Activated CD4-positive, alpha-beta memory T cell treated with anti-CD3 and anti-CD28 coated beads, Interleukin-2, amount 10 ng/mL, durations not matched to agents 7 days and 5 days (primary cell): Measurements from ENCODE around the gene LEMD3. TPM values are rescaled to one million over a fixed set of nuclear protein-coding genes. Genes with fewer than 3 reads are reported as not detected.

Source experiments
- CTCF ChIA-PET: fragments of 350-600 bp; sonication (Branson Sonifier 250); formaldehyde crosslinking; loops from one replicate; lab custom pipeline; 2021; ENCODE audit warnings: antibody characterized with exemption, inconsistent platforms; lab: Charles Lee
- POLR2A ChIA-PET: fragments of 350-600 bp; sonication (Branson Sonifier 250); formaldehyde crosslinking; loops from one replicate; lab custom pipeline; 2021; ENCODE audit warnings: antibody characterized with exemption; lab: Charles Lee
- DNase-seq: peaks from one replicate; pipeline ENCODE4 v3.0.0-alpha.2; 2020
- H3K27ac Mint-ChIP-seq: one replicate; pipeline ENCODE4 v1.8.0; 2021; ENCODE audit warnings: mild to moderate bottlenecking, mixed read lengths
- H3K27me3 Mint-ChIP-seq: one replicate; pipeline ENCODE4 v1.8.0; 2021; ENCODE audit warnings: mixed read lengths
- H3K36me3 Mint-ChIP-seq: one replicate; pipeline ENCODE4 v1.8.0; 2021; ENCODE audit warnings: low read depth, mixed read lengths
- H3K4me1 Mint-ChIP-seq: one replicate; pipeline ENCODE4 v1.8.0; 2021; ENCODE audit warnings: mixed read lengths
- H3K4me3 Mint-ChIP-seq: one replicate; pipeline ENCODE4 v1.8.0; 2021; ENCODE audit warnings: mild to moderate bottlenecking, mixed read lengths
- H3K9me3 Mint-ChIP-seq: one replicate; pipeline ENCODE4 v1.8.0; 2021; ENCODE audit warnings: mixed read lengths
- total RNA-seq, 2 experiments: library from RNA; stranded (reverse); gene quantifications; one replicate each; pipeline ENCODE4 v1.2.3, GENCODE V29; 2021

Gene LEMD3
- total RNA-seq, 2 experiments from 2014 or later: 32.0 to 35.4 TPM

- Mint-ChIP-seq H3K4me3 (peak overlapping the region; percentile 19), H3K36me3 (peaks cover 69% of the 10 kb centered on the region), H3K9me3 (peaks cover 29% of the 10 kb centered on the region), H3K27ac (peak overlapping the region; percentile 55), H3K27me3 (no peaks in the 10 kb centered on the region), H3K4me1 (peaks cover 60% of the 10 kb centered on the region)
- POLR2A ChIA-PET: interaction anchor here (2.1 to 4.4 kb wide), 2 partner anchors 13 to 27 kb away, joined by 11 to 32 read pairs; partner anchors contain the start of gene LEMD3
- CTCF ChIA-PET: interaction anchor here (1.3 to 1.5 kb wide), 2 partner anchors 13 to 35 kb away, joined by 5 to 6 read pairs; no protein-coding TSS in a partner anchor
- no peak for DNase-seq
Measured at GRCh38 chr12:65196762-65197567, 27.6 kb downstream of the LEMD3 start.

- peaks cover 24% of the 10 kb centered on the region for H3K9me3 Mint-ChIP-seq
- no peak overlapping the region for H3K27ac Mint-ChIP-seq
- H3K27me3 Mint-ChIP-seq: no peaks in the 10 kb centered on the region
- ChIA-PET POLR2A (no interaction called here), CTCF (no interaction called here)
- DNase-seq: no peak
- H3K4me3 Mint-ChIP-seq: no peak overlapping the region
- H3K36me3 Mint-ChIP-seq: peaks cover 73% of the 10 kb centered on the region
- H3K4me1 Mint-ChIP-seq: peaks cover 47% of the 10 kb centered on the region
Measured at GRCh38 chr12:65199604-65200003, 30.2 kb downstream of the LEMD3 start.

GRCh38 chr12:65200007-65200665, 30.8 kb downstream of the LEMD3 start:
- H3K36me3 Mint-ChIP-seq: peaks cover 74% of the 10 kb centered on the region
- H3K27ac Mint-ChIP-seq: no peak overlapping the region
- ChIA-PET POLR2A (no interaction called here), CTCF (no interaction called here)
- no peaks in the 10 kb centered on the region for H3K27me3 Mint-ChIP-seq
- H3K9me3 Mint-ChIP-seq: peaks cover 22% of the 10 kb centered on the region
- no peak for DNase-seq
- no peak overlapping the region for H3K4me3 Mint-ChIP-seq
- H3K4me1 Mint-ChIP-seq: peaks cover 45% of the 10 kb centered on the region

GRCh38 chr12:65203376-65203775, 34.0 kb downstream of the LEMD3 start:
- Mint-ChIP-seq H3K27ac (no peak overlapping the region), H3K4me3 (no peak overlapping the region), H3K9me3 (peaks cover 4% of the 10 kb centered on the region), H3K36me3 (peaks cover 62% of the 10 kb centered on the region), H3K4me1 (peaks cover 35% of the 10 kb centered on the region), H3K27me3 (no peaks in the 10 kb centered on the region)
- DNase-seq: no peak
- POLR2A ChIA-PET: no interaction called here
- CTCF ChIA-PET: no interaction called here

GRCh38 chr12:65204886-65205525, 35.6 kb downstream of the LEMD3 start:
- Mint-ChIP-seq H3K4me3 (no peak overlapping the region), H3K4me1 (peaks cover 48% of the 10 kb centered on the region), H3K36me3 (peaks cover 61% of the 10 kb centered on the region), H3K27ac (no peak overlapping the region), H3K9me3 (peaks cover 4% of the 10 kb centered on the region), H3K27me3 (no peaks in the 10 kb centered on the region)
- ChIA-PET POLR2A (no interaction called here), CTCF (no interaction called here)
- no peak for DNase-seq

GRCh38 chr12:65205886-65206285, 36.5 kb downstream of the LEMD3 start:
- H3K36me3 Mint-ChIP-seq: peaks cover 53% of the 10 kb centered on the region
- DNase-seq: no peak
- H3K4me1 Mint-ChIP-seq: peaks cover 48% of the 10 kb centered on the region
- H3K27me3 Mint-ChIP-seq: no peaks in the 10 kb centered on the region
- H3K27ac Mint-ChIP-seq: no peak overlapping the region
- H3K4me3 Mint-ChIP-seq: no peak overlapping the region
- no peaks in the 10 kb centered on the region for H3K9me3 Mint-ChIP-seq
- POLR2A ChIA-PET: no interaction called here
- CTCF ChIA-PET: no interaction called here

GRCh38 chr12:65208125-65208524, 38.7 kb downstream of the LEMD3 start:
- H3K9me3 Mint-ChIP-seq: no peaks in the 10 kb centered on the region
- H3K4me1 Mint-ChIP-seq: peaks cover 42% of the 10 kb centered on the region
- ChIA-PET CTCF (interaction anchor here (0.6 to 2.4 kb wide), 3 partner anchors 24 to 116 kb away, joined by 3 to 13 read pairs (median 5); partner anchors contain the start of gene LEMD3), POLR2A (interaction anchor here (1.2 to 3.1 kb wide), 3 partner anchors 30 to 39 kb away, joined by 3 to 21 read pairs (median 3); partner anchors contain the start of gene LEMD3)
- peaks cover 41% of the 10 kb centered on the region for H3K36me3 Mint-ChIP-seq
- no peak overlapping the region for H3K4me3 Mint-ChIP-seq
- no peaks in the 10 kb centered on the region for H3K27me3 Mint-ChIP-seq
- DNase-seq: no peak
- H3K27ac Mint-ChIP-seq: peak overlapping the region; percentile 47

- H3K4me1 Mint-ChIP-seq: peaks cover 44% of the 10 kb centered on the region
Measured at GRCh38 chr12:65208964-65209654, 39.7 kb downstream of the LEMD3 start.

GRCh38 chr12:65209655-65210043, 40.3 kb downstream of the LEMD3 start:
- DNase-seq: no peak
- H3K4me1 Mint-ChIP-seq: peaks cover 44% of the 10 kb centered on the region
- no peaks in the 10 kb centered on the region for H3K9me3 Mint-ChIP-seq
- H3K27ac Mint-ChIP-seq: peak overlapping the region; percentile 87
- H3K27me3 Mint-ChIP-seq: no peaks in the 10 kb centered on the region
- ChIA-PET CTCF (interaction anchor here (1.1 to 2.4 kb wide), 4 partner anchors 13 to 319 kb away, joined by 3 to 13 read pairs (median 5); partner anchors contain the start of gene LEMD3), POLR2A (interaction anchor here (0.6 to 3.1 kb wide), 7 partner anchors 12 to 53 kb away, joined by 3 to 21 read pairs (median 3); partner anchors contain the start of gene LEMD3)
- peak overlapping the region; percentile 51 for H3K4me3 Mint-ChIP-seq
- H3K36me3 Mint-ChIP-seq: peaks cover 36% of the 10 kb centered on the region

More at GRCh38 chr12:65208964-65209654, 39.7 kb downstream of the LEMD3 start:
- H3K4me3 Mint-ChIP-seq: peak overlapping the region; percentile 51
- ChIA-PET CTCF (interaction anchor here (1.1 to 2.4 kb wide), 4 partner anchors 13 to 318 kb away, joined by 3 to 13 read pairs (median 5); partner anchors contain the start of gene LEMD3), POLR2A (interaction anchor here (0.6 to 3.1 kb wide), 6 partner anchors 12 to 40 kb away, joined by 3 to 21 read pairs (median 4); partner anchors contain the start of gene LEMD3)
- H3K27me3 Mint-ChIP-seq: no peaks in the 10 kb centered on the region
- H3K9me3 Mint-ChIP-seq: no peaks in the 10 kb centered on the region
- H3K27ac Mint-ChIP-seq: peak overlapping the region; percentile 87
- DNase-seq: no peak
- H3K36me3 Mint-ChIP-seq: peaks cover 38% of the 10 kb centered on the region

GRCh38 chr12:65217086-65217485, 47.7 kb downstream of the LEMD3 start:
- ChIA-PET POLR2A (interaction anchor here (3.2 kb wide), 1 partner anchor 48 kb away, joined by 9 read pairs; the partner anchor contains the start of gene LEMD3), CTCF (no interaction called here)
- H3K4me1 Mint-ChIP-seq: peaks cover 2% of the 10 kb centered on the region
- no peak overlapping the region for H3K4me3 Mint-ChIP-seq
- peaks cover 69% of the 10 kb centered on the region for H3K36me3 Mint-ChIP-seq
- H3K27ac Mint-ChIP-seq: no peak overlapping the region
- peaks cover 22% of the 10 kb centered on the region for H3K9me3 Mint-ChIP-seq
- H3K27me3 Mint-ChIP-seq: no peaks in the 10 kb centered on the region
- DNase-seq: no peak

GRCh38 chr12:65220761-65221160, 51.4 kb downstream of the LEMD3 start:
- peaks cover 28% of the 10 kb centered on the region for H3K9me3 Mint-ChIP-seq
- no peak overlapping the region for H3K4me3 Mint-ChIP-seq
- ChIA-PET POLR2A (interaction anchor here (1.5 kb wide), 1 partner anchor 11 kb away, joined by 3 read pairs; no protein-coding TSS in a partner anchor), CTCF (no interaction called here)
- no peaks in the 10 kb centered on the region for H3K27me3 Mint-ChIP-seq
- no peak overlapping the region for H3K27ac Mint-ChIP-seq
- DNase-seq: no peak
- H3K4me1 Mint-ChIP-seq: peaks cover 2% of the 10 kb centered on the region
- peaks cover 83% of the 10 kb centered on the region for H3K36me3 Mint-ChIP-seq

- Mint-ChIP-seq H3K27me3 (no peaks in the 10 kb centered on the region), H3K36me3 (peaks cover 55% of the 10 kb centered on the region), H3K4me3 (no peak overlapping the region), H3K27ac (no peak overlapping the region), H3K4me1 (peaks cover 15% of the 10 kb centered on the region), H3K9me3 (peaks cover 21% of the 10 kb centered on the region)
- ChIA-PET POLR2A (no interaction called here), CTCF (interaction anchor here (0.6 kb wide), 1 partner anchor 11 kb away, joined by 4 read pairs; no protein-coding TSS in a partner anchor)
- no peak for DNase-seq
Measured at GRCh38 chr12:65229441-65229840, 60.1 kb downstream of the LEMD3 start.
